GM20431 (cell line): Measurements from ENCODE around the gene FAM219A.
"Not testable (repeated sequence)": the region's sequence is repeated elsewhere in the genome, so short reads cannot be mapped to it uniquely, and the experiment has no call there.

Experiments
- in situ Hi-C: fragments of 300-500 bp; cut with MseI, MboI; formaldehyde crosslinking; loops from one replicate; pipeline ENCODE4 v1.15.0; 2020; ENCODE audit warnings: low sequenced_read_pairs; ENCODE audit not compliant: unreplicated experiment

Gene FAM219A

GRCh38 chr9:34451135-34451534 lies 7.2 kb downstream of the FAM219A start:
- in situ Hi-C loops, result no loop called here

- in situ Hi-C loops, result no loop called here
These were observed 7.7 kb downstream of the FAM219A start for GRCh38 chr9:34450644-34451043.

GRCh38 chr9:34446951-34447350 lies 11.4 kb downstream of the FAM219A start:
- in situ Hi-C loops, result no loop called here

GRCh38 chr9:34446468-34446891 lies 11.9 kb downstream of the FAM219A start:
- in situ Hi-C loops, result no loop called here

- in situ Hi-C loops, result no loop called here
These were observed 14.4 kb downstream of the FAM219A start for GRCh38 chr9:34443976-34444375.

- in situ Hi-C loops, result no loop called here
These were observed 14.8 kb downstream of the FAM219A start for GRCh38 chr9:34443533-34443932.

GRCh38 chr9:34442770-34443169 lies 15.6 kb downstream of the FAM219A start:
- in situ Hi-C loops, result no loop called here

- in situ Hi-C loops, result no loop called here
These were observed 18.4 kb downstream of the FAM219A start for GRCh38 chr9:34440017-34440416.

GRCh38 chr9:34438465-34438864 lies 19.9 kb downstream of the FAM219A start:
- in situ Hi-C loops, result not testable (repeated sequence)

- in situ Hi-C loops, result not testable (repeated sequence)
These were observed 20.5 kb downstream of the FAM219A start for GRCh38 chr9:34437926-34438307.

GRCh38 chr9:34437006-34437925 lies 21.1 kb downstream of the FAM219A start:
- in situ Hi-C loops, result no loop called here

- in situ Hi-C loops, result no loop called here
These were observed 26.7 kb downstream of the FAM219A start for GRCh38 chr9:34431667-34432066.

- in situ Hi-C loops, result no loop called here
These were observed 27.4 kb downstream of the FAM219A start for GRCh38 chr9:34430843-34431437.

GRCh38 chr9:34428325-34428958 lies 29.9 kb downstream of the FAM219A start:
- in situ Hi-C loops, result no loop called here

- in situ Hi-C loops, result no loop called here
These were observed 31.9 kb downstream of the FAM219A start for GRCh38 chr9:34426347-34427074.

- in situ Hi-C loops, result loop anchor here (10.0 to 25.0 kb wide), 2 partner anchors 92 to 185 kb away; partner anchors contain the start of gene ENHO
These were observed 38.5 kb downstream of the FAM219A start for GRCh38 chr9:34419716-34420504.

- in situ Hi-C loops, result loop anchor here (10.0 to 25.0 kb wide), 2 partner anchors 95 to 187 kb away; partner anchors contain the start of gene ENHO
These were observed 40.6 kb downstream of the FAM219A start for GRCh38 chr9:34417734-34418133.

GRCh38 chr9:34413231-34413852 lies 45.0 kb downstream of the FAM219A start:
- in situ Hi-C loops, result loop anchor here (10.0 to 25.0 kb wide), 2 partner anchors 99 to 191 kb away; partner anchors contain the start of gene ENHO

GRCh38 chr9:34412336-34412735 lies 46.0 kb downstream of the FAM219A start:
- in situ Hi-C loops, result loop anchor here (10.0 to 25.0 kb wide), 2 partner anchors 100 to 192 kb away; partner anchors contain the start of gene ENHO
